Right lobe of liver (tissue), 4 donors: ENCODE measurements around the gene COL17A1.

Experiments
- POLR2A ChIP-seq: fragments of 450-650 bp; IDR thresholded peaks from one replicate; pipeline ENCODE4 v1.6.1; 2017; ENCODE audit warnings: antibody characterized with exemption, mild to moderate bottlenecking
- TF ChIP-seq, protein P1 (sequence below), 4 donors: fragments of 200-600 bp in 3 of 4; fragments of 450-650 bp in 1 of 4; IDR thresholded peaks; one replicate each; pipeline versions ENCODE4 v1.5.1 to v1.8.0; 2016 to 2022; ENCODE audit warnings: antibody characterized with exemption in 4 of 4, mild to moderate bottlenecking in 2 of 4
- donor health status: DM: no; HTN: no; CAD: no.
- donor health status: DM: no; HTN: no; CAD: no.
- donor health status: DM: no; HTN: yes; CAD: no.

DNA sequence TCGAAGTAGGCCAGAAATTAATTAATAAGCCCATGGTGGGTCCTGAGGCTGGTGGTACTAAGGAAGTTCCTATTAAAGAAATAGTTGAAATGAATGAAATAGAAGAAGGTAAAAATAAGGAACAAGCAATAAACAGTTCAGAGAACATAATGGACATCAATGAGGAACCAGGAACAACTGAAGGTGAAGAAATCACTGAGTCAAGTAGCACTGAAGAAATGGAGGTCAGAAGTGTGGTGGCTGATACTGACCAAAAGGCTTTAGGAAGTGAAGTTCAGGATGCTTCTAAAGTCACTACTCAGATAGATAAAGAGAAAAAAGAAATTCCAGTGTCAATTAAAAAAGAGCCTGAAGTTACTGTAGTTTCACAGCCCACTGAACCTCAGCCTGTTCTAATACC, 82.8 kb downstream of the COL17A1 start:
- TF ChIP-seq, protein P1, sequence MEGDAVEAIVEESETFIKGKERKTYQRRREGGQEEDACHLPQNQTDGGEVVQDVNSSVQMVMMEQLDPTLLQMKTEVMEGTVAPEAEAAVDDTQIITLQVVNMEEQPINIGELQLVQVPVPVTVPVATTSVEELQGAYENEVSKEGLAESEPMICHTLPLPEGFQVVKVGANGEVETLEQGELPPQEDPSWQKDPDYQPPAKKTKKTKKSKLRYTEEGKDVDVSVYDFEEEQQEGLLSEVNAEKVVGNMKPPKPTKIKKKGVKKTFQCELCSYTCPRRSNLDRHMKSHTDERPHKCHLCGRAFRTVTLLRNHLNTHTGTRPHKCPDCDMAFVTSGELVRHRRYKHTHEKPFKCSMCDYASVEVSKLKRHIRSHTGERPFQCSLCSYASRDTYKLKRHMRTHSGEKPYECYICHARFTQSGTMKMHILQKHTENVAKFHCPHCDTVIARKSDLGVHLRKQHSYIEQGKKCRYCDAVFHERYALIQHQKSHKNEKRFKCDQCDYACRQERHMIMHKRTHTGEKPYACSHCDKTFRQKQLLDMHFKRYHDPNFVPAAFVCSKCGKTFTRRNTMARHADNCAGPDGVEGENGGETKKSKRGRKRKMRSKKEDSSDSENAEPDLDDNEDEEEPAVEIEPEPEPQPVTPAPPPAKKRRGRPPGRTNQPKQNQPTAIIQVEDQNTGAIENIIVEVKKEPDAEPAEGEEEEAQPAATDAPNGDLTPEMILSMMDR (IDR thresholded peaks at IDR 0.05) = no peak
- TF ChIP-seq POLR2A = no peak
